SKM-1 (cell line): ENCODE results near the gene PARPBP.
"Not testable (repeated sequence)": the region's sequence is repeated elsewhere in the genome, so short reads cannot be mapped to it uniquely, and the experiment has no call there.

ENCODE experiments used
- DNase-seq: peaks from one replicate; lab custom pipeline; 2025; ENCODE audit not compliant: unreplicated experiment; lab: John Stamatoyannopoulos, UW

Gene PARPBP, protein sequence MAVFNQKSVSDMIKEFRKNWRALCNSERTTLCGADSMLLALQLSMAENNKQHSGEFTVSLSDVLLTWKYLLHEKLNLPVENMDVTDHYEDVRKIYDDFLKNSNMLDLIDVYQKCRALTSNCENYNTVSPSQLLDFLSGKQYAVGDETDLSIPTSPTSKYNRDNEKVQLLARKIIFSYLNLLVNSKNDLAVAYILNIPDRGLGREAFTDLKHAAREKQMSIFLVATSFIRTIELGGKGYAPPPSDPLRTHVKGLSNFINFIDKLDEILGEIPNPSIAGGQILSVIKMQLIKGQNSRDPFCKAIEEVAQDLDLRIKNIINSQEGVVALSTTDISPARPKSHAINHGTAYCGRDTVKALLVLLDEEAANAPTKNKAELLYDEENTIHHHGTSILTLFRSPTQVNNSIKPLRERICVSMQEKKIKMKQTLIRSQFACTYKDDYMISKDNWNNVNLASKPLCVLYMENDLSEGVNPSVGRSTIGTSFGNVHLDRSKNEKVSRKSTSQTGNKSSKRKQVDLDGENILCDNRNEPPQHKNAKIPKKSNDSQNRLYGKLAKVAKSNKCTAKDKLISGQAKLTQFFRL

DNA sequence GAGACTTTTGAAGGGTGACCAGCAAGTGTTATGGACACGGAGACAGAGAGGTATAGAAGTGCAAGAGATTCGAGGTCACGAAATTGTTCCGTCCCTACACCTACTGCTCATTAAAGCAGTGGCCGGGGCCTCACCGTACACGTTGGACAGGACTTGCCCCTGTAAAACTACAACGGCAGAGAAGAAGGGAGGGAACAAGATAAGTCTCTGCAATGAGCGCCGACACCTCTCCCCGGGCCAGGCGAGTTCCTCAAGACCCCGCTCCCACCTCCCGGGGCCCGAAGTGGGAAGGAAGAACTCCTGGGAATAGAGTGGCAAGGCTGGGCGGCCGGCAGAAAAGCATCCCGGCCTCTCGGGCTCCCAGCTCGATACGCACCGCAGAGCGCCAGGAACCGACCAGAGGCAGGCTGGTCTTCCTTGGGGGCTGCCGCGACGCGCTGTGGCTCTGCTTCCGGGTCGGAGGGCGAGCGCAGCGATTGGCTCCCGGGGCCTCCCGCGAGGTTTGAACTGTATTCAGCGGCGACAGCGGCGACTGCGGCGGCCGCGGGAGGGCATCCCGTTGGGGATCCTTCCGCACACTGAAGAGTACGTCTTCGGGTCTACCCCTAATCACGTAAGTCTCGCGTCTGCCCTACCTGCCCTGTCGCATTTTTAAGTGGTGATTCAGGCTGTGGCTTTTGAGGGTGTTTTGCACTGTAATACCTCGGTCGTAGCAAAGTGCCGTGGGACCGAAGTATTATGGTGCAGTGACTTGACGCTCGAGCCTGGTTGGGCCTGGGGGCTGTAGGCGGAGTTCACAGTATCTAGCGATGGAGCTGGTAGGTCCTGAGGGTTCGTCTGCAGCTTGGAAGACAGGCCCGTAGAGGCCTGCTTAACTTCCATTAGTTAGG, at the start of gene PARPBP, which contains the start of gene NUP37:
Gene PARPBP (plus strand): TSS at position 510 of the 890 bp plus-strand sequence. CDS start 3,706 bp downstream, outside the sequence.
Gene NUP37 (minus strand): TSS at position 441 of the 890 bp plus-strand sequence. CDS start 1,596 bp downstream, outside the sequence.
- DNase-seq: peak; percentile 41

DNA sequence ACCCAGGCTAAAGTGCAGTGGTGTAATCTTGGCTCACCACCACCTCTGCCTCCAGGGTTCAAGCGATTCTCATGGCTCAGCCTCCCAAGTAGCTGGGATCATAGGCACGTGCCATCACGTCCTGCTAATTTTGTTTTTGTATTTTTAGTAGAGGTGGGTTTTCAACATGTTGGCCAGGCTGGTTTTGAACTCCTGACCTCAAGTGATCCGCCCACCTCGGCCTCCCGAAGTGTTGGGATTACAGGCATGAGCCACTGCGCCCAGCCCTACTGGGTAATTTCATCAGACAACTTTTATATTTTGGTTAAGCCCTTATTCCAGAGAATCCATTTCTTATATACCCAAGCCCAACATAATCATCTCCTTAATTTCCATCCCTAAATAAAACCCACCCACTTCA, 47.9 kb upstream of the PARPBP start:
- not testable (repeated sequence) for DNase-seq

DNA sequence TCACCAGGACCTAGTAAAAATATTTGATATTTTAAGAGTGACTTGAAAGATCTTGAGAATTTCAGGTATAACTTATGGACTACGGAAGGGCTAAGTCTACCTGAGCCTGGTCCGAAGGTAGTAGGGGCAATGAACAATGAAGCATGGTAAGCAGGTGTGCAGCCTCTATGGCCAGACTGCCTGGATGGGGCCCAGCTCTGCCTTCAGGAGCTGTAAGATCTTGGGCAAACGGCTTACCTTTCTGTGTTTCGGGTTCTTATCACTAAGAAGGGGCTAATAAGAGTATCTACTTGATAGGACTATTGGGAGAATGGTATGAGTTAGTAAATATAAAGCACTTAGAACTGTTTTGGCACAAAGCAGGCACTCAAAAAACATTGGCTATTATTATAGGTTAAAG, 39.1 kb upstream of the PARPBP start:
- no peak for DNase-seq

DNA sequence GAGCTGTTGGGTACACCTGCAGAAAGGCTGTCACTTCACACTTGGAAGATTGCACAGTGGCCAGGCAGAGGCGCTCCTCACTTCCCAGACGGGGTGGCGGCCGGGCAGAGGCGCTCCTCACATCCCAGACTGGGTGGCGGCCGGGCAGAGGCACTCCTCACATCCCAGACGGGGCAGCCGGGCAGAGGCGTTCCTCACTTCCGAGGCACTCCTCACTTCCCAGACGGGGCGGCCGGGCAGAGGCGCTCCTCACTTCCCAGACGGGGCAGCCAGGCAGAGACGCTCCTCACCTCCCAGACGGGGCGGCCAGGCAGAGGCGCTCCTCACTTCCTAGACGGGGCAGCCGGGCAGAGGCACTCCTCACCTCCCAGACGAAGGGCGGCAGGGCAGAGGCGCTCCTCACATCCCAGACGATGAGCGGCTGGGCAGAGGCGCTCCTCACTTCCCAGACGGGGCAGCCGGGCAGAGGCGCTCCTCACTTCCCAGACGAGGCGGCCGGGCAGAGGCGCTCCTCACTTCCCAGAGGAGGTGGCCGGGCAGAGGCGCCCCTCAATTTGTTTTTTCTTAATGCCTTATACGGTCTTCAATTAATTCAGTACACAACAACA, 30.7 kb upstream of the PARPBP start:
- not testable (repeated sequence) for DNase-seq

DNA sequence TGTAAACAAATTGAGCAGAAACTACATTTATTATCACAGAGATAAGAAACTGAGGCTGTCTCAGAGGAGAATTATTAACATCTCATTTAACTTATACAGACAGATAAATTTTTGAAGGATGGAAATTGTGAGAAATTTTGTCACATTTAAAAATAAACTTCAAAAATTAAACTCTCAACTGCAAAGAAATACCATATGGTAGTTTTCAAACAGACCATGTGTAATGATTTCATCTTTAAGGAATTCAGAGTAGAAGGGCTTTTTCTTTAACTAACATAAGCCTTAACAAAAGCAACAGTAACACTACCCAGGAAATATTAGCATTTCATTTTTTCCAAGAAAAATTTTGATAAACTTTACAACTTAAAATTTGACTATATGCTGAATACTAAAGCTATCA, 26.7 kb upstream of the PARPBP start:
- no peak for DNase-seq

DNA sequence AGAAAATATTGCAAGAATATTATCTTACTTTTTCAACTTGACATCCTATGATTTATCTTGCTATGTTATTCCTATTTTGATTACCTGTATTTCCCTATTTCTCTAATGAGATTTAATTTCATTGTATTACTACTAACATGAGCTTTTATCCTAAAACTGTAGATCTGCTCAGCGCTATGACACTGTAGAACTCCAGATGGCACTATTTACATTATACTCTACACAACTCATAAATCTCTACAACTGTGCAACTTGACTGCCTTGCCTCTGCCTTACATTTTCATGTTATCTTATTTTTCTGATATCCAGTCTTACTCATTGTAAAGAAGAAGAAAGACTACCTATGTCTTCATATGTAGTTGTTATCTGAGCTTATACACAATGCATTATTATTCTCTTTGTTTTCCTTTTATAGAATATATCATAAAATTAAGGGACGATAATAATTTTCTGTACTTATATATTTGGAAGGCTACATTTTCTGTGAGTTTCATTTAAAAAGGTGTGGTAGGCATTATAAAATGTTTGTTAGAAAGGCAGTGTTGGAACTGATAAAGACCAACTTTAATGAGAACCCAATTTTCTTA, 24.2 kb upstream of the PARPBP start:
- DNase-seq: no peak

DNA sequence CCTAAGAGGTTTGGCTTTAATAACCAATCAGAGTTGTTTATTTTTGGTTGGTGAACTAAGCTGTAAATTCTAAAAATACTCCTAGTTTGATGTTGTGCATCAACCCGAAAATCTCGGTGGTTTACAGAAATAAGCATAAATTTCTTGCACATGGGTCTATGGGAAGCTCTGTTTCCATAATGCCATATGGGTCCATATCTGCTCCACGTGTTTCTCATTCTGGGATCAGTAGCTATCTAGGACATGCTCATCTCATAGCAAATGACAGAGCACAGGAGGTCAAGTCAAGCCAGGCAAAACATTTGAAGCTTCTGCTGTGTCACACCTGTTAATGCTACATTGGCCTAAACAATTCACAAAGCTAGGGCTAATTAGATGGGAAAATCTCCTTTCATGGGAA, 23.1 kb upstream of the PARPBP start:
- no peak for DNase-seq

DNA sequence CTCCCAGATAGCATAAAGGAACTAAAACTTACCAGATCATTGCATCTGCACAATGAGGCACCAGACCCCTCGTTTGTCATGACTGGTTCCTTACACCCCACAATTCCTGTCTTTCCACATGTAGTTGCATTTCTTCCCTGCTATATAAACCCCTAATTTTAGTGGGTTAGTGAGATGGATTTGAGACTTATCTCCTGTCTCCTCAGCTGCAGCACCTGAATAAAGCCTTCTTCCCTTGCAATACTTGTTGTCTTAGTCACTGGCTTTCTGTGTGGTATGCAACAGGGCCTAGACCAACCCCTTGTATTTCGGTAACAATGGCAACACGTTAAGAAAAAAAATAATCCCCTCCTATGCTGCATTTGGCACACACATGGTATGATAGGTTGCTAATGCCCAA, 13.1 kb upstream of the PARPBP start:
- DNase-seq: no peak

DNA sequence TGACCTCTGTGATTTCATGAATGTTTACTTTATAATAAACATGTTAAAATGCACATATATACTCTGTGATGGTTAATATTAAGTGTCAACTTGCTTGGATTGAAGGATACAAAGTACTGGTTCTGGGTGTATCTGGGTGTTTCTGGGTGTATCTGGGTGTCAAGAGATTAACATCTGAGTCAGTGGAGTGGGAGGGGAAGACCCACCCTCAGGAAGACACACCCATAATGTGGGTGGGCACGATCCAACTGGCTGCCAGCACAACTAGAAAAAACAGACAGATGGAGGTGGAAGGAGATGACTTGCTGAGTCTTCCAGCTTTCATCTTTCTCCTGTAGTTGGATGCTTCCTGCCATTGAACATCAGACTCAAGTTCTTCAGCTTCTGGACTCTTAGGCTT, 12.0 kb upstream of the PARPBP start:
- DNase-seq: no peak

DNA sequence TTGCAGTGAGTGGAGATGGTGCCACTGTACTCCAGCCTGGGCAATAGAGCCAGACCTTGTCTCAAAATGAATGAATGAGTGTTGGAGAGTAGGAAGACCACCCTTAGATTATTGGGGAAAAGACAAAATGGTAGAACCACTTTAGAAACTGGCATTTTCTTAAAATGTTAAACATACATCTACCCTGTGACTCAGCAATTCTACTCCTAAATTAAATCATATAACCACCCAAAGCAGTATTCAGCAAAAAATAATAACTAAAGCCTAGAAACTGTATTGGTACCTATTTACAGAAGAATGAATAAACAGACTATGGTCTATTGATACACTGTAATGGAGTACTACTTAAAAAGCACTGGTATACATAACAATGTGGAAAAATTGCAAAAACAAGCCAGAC, 9.2 kb upstream of the PARPBP start:
- no peak for DNase-seq

DNA sequence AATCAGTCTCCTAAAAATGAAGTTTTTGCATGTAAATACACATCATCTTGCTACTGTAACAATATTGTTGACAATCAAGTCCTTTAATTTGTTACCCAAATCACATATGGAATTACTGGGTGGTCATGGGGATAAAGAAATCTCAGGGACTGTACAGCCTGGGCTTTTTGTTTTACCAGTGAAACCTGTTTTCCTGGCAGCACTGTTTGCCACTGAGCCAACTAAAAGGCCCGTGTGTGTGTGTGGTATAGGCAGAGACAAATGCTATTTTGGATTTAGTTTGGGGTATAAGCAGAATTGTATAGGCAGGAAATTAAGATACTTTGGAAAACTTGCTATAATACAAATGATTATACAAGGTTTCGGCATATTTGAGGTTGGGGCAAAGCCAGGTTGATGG, 5.8 kb upstream of the PARPBP start:
- no peak for DNase-seq

DNA sequence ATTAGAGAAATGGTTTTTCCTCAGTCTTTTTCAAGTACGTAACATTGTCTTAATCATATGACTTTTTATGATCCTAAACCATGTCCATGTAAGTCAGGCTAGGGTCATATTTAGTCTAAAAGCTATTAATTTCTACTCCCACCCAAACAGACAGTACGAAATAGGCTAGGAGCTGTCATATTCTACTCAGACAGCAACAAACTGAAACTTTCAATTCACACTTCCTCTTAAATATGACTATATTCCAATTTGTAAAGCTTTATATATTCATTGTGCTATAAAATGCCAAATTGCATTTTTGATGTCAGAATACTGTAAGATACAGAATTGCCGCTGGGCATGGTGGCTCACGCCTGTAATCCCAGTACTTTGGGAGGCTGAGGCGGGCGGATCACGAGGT, 3.6 kb upstream of the PARPBP start:
- no peak for DNase-seq

DNA sequence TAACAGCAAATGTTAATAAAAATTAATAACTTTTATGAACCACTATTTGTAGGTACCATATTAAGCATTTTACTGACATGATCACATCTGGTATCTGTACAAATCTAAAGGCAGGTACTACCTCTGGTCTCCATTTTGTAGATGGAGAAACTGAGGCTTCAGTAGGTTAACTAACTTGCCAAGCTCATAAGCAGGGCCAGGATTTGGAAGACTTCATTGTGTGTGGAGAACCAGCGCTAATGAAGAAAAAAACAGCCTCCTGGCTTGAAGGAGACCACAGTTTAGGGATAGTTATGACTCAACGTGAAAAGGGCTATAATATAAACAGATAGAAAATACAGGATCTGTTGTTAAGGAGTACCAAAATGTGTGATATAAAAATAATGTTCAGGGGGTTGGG, 1.1 kb upstream of the PARPBP start:
- DNase-seq: no peak

DNA sequence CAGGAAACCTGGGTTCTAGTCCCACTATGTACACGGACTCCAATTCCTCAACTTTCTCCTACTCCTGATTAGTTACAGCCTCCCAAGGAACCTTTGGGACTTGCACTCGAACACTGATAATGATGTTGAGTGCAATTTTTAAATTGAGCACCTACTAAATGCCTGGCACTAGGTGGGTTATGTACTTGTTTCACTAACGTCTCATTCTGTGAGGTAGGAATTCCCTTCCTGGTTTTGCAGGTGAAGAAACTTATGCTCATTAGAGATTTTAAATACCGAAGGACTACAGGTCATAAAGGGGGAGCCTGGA, 536 bp downstream of the PARPBP start:
- DNase-seq: no peak

DNA sequence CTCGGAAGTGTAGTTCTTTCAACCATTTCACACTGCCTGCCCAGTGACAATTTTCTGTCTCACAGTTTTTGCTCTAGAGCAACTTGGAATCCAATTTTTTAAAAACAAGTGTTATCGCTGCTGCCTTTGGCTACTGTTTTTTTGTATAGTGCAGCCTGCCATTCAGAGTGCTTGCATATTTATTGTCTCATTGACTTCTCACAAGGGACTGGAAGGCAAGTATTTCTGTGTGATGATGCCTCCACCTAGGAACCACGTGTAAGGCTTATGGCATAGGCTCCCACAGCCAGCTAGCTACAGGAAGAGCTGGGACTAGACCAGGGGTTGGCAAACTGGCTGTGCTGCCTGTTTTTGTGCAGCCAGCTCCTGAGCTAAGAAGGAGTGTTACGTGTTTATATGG, 903 bp downstream of the PARPBP start:
- no peak for DNase-seq

DNA sequence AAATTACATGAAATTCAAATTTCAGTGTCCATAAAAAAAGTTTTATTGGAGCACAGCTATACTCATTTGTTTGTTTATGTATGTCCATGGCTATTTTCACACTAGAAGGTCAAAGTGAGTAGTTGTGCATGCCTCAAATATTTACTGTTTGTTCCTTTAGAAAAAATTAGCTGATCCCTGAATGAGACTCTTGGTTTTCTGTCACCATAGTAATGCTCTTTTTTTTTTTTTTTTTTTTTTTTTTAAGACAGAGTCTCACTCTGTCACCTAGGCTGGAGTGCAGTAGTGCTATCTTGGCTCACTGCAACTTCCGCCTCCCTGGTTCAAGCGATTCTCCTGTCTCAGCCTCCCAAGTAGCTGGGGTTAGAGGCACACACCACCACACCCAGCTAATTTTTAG, 1.3 kb downstream of the PARPBP start:
- DNase-seq: not testable (repeated sequence)

DNA sequence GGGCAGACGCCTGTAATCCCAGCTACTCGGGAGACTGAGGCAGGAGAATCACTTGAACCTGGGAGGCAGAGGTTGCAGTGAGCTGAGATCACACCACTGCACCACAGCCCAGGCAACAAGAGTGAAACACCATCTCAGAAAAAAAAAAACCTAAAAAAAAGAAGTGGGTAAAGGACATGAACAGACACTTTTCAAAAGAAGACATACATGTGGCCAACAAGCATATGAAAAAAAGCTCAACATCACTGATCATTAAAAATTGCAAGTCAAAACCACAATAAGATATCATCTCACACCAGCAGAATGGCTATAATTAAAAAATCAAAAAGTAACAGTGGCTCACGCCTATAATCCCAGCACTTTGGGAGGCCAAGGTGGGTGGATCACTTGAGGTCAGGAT, 10.7 kb downstream of the PARPBP start:
- DNase-seq: not testable (repeated sequence)

DNA sequence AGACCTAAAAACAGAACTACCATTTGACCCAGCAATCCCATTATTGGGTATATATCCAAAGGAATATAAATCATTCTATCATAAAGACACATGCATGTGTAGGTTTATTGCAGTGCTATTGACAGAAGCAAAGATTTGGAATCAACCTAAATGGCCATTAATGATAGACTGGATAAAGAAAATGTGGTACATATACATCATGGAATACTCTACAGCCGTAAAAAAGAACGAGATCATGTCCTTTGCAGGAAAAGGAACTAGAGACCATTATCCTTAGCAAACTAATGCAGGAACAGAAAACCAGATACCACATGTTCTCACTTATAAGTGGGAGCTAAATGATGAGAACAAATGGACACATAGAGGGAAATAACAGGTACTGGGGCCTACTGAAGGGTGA, 11.5 kb downstream of the PARPBP start:
- DNase-seq: not testable (repeated sequence)

DNA sequence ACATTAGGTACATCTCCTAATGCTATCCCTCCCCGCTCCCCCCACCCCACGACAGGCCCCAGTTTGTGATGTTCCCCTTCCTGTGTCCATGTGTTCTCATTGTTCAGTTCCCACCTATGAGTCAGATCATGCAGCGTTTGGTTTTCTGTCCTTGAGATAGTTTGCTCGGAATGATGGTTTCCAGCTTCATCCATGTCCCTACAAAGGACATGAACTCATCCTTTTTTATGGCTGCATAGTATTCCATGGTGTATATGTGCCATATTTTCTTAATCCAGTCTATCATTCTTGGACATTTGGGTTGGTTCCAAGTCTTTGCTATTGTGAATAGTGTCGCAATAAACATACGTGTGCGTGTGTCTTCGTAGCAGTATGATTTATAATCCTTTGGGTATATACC, 17.6 kb downstream of the PARPBP start:
- not testable (repeated sequence) for DNase-seq

DNA sequence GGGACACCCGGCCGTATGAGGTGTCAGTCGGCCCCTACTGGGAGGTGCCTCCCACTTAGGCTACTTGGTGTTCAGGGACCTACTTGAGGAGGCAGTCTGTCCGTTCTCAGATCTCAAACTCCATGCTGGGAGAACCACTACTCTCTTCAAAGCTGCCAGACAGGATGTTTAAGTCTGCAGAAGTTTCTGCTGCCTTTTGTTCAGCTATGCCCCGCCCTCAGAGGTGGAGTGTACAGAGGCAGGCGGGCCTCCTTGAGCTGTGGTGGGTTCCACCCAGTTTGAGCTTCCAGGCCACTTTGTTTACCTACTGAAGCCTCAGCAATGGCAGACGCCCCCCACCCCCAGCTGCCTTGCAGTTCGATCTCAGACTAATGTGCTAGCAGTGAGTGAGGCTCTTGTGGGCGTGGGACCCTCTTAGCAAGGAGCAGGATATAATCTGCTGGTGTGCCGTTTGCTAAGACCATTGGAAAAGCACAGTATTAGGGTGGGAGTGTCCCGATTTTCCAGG, 22.9 kb downstream of the PARPBP start:
- DNase-seq: not testable (repeated sequence)

DNA sequence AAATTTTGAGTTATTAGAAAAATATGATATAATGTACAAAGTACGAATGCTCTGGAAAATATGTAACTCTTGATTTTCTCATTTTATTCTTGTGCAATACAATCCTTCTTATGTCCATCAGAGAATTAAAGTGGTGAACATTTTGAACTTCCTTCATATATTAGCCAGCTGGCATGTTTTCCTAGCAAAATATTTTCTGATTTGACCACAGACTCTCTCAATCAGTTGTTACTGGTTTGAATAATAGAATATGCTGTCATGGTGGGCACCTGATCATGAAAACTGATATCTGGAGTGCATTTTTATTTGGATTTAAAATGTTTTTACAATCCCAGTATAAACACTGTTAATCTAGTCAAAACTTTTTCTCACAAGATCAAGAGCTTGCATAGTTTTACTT, 24.2 kb downstream of the PARPBP start:
- no peak for DNase-seq
